NCI-H2029 treated with DMSO at 0.1 percent for 48 hours (cell line): ENCODE measurements around the gene LATS2.
"Not testable (repeated sequence)": the region's sequence is repeated elsewhere in the genome, so short reads cannot be mapped to it uniquely, and the experiment has no call there.

Experiments used
- DNase-seq: peaks from one replicate; lab custom pipeline; 2025; lab: John Stamatoyannopoulos, UW

The LATS2 gene

GRCh38 chr13:20960663-20961309 lies 100.6 kb downstream of the LATS2 start:
- DNase-seq = peak; percentile 1

- DNase-seq = not testable (repeated sequence)
These were observed 104.3 kb downstream of the LATS2 start for GRCh38 chr13:20957049-20957620.

GRCh38 chr13:20955496-20955895 lies 105.9 kb downstream of the LATS2 start:
- DNase-seq = no peak

GRCh38 chr13:20953245-20953931 lies 108.0 kb downstream of the LATS2 start:
- DNase-seq = no peak

- no peak for DNase-seq
These were observed 108.5 kb downstream of the LATS2 start for GRCh38 chr13:20952838-20953237.

GRCh38 chr13:20948001-20948400 lies 113.4 kb downstream of the LATS2 start:
- not testable (repeated sequence) for DNase-seq

GRCh38 chr13:20945952-20946383 lies 115.4 kb downstream of the LATS2 start:
- DNase-seq = no peak

- no peak for DNase-seq
These were observed 118.3 kb downstream of the LATS2 start for GRCh38 chr13:20942938-20943559.

- not testable (repeated sequence) for DNase-seq
These were observed 120.9 kb downstream of the LATS2 start for GRCh38 chr13:20940511-20940910.

GRCh38 chr13:20940083-20940482 lies 121.3 kb downstream of the LATS2 start:
- no peak for DNase-seq

- DNase-seq = no peak
These were observed 121.7 kb downstream of the LATS2 start for GRCh38 chr13:20939662-20940061.

GRCh38 chr13:20938302-20938701 lies 123.1 kb downstream of the LATS2 start:
- no peak for DNase-seq

GRCh38 chr13:20927596-20928257 lies 133.7 kb downstream of the LATS2 start:
- DNase-seq = no peak

- DNase-seq = not testable (repeated sequence)
These were observed 136.0 kb downstream of the LATS2 start for GRCh38 chr13:20925395-20925790.

- peak; percentile 38 for DNase-seq
These were observed 136.5 kb downstream of the LATS2 start for GRCh38 chr13:20924758-20925394.

- no peak for DNase-seq
These were observed 138.1 kb downstream of the LATS2 start for GRCh38 chr13:20923272-20923671.
